A549 (cell line): ENCODE measurements around the gene ZNF423.

Experiments used
- ELK1 ChIP-seq: fragments of 150-350 bp; IDR thresholded peaks from 2 replicates; pipeline ENCODE4 v1.6.1; 2014; ENCODE audit warnings: low read depth, mild to moderate bottlenecking, low read length
- JUN ChIP-seq, 2 experiments: fragments of >200 bp; sonication (Bioruptor Twin); formaldehyde crosslinking; IDR thresholded peaks; 2 replicates in 1 of 2; 3 replicates in 1 of 2; pipeline ENCODE4 v1.6.1; 2016 to 2017
- KDM1A ChIP-seq: fragments of 200-600 bp; sonication (generic); IDR thresholded peaks from 2 replicates; pipeline ENCODE4 v1.6.1; 2016; ENCODE audit warnings: low read depth, mild to moderate bottlenecking
- MAX ChIP-seq: IDR thresholded peaks from 2 replicates; pipeline ENCODE4 v1.6.1; 2012
- MAZ ChIP-seq: fragments of 150-350 bp; IDR thresholded peaks from 2 replicates; pipeline ENCODE4 v1.6.1; 2014; ENCODE audit warnings: antibody characterized with exemption, low read depth, low read length, borderline replicate concordance
- NR3C1 ChIP-seq: fragments of >200 bp; sonication (Bioruptor Twin); formaldehyde crosslinking; IDR thresholded peaks from 3 replicates; pipeline ENCODE4 v1.6.1; 2017
- POLR2A ChIP-seq: IDR thresholded peaks from 2 replicates; pipeline ENCODE4 v1.6.1; 2012; ENCODE audit warnings: mild to moderate bottlenecking, low read length
- POLR2AphosphoS2 ChIP-seq: conservative IDR thresholded peaks from 2 replicates; pipeline ENCODE4 v1.6.1; 2012; ENCODE audit warnings: low read length, improper control_type of control experiment, inconsistent platforms
- RAD21 ChIP-seq, 2 experiments: fragments of >200 bp in 1 of 2; sonication (Bioruptor Twin) in 1 of 2; formaldehyde crosslinking in 1 of 2; IDR thresholded peaks in 1 of 2; conservative IDR thresholded peaks in 1 of 2; 2 replicates in 1 of 2; 3 replicates in 1 of 2; pipeline ENCODE4 v1.6.1; 2012 to 2018; ENCODE audit warnings: inconsistent platforms in 1 of 2
- REST ChIP-seq: fragments of 200-600 bp; sonication (generic); IDR thresholded peaks from 2 replicates; pipeline ENCODE4 v1.6.1; 2016; ENCODE audit warnings: antibody characterized with exemption, mild to moderate bottlenecking, moderate library complexity
- SMC3 ChIP-seq: fragments of >200 bp; sonication (Bioruptor Twin); formaldehyde crosslinking; IDR thresholded peaks from 3 replicates; pipeline ENCODE4 v1.6.1; 2018; ENCODE audit warnings: inconsistent platforms
- ZSCAN20 ChIP-seq: fragments of 250-450 bp; sonication (Bioruptor Pico); IDR thresholded peaks from 2 replicates; pipeline ENCODE4 v1.8.0; 2022; ENCODE audit warnings: mild to moderate bottlenecking, moderate library complexity
- TF ChIP-seq, protein P1 (sequence below): fragments of >200 bp; sonication (Bioruptor Twin); formaldehyde crosslinking; IDR thresholded peaks from 3 replicates; pipeline ENCODE4 v1.5.1; 2016

DNA sequence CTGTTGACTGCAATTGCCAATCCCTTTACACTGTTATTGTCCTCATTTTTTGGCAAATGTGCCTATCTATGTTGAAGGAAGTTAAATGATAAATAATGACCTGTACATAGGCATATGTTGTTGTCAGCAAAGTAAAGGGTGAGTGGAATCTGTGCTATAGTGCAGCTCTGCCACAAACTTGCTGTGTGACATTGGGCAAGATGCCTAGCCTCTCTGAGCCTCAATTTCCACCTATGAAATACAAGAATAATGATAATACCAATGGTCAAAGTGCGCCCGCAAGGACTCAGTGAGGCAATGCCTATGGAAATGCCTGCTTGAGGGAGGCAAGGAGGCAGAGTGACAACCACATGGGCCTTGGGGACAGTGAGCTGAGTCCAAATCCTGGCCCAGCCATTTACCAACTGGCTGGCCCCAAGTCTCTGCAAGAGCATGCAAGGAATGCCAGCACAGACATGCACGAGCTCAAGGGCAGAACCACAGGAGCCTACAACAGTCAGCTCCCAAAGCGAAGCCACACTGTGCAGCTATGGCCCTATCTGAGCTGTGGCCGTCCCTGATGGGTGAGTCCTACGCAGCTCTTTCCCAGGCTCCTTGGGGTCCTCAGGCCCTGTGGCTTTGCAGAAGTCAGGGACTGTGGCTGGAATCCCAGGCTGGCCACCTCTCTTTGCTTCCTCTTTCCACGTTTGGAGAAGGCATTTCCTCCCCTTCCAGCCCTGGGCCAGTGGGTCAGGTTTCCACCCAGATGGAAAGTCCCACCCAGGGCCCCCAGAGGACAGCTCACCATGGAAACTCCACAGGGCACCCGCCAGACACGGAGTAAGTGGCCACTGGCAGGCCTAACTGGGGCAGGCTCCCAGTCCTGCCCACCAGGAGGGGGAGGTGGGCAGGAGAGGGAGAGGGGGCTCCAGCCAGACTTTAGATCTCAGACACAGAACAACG, 82.1 kb downstream of the ZNF423 start:
- TF ChIP-seq, protein P1, sequence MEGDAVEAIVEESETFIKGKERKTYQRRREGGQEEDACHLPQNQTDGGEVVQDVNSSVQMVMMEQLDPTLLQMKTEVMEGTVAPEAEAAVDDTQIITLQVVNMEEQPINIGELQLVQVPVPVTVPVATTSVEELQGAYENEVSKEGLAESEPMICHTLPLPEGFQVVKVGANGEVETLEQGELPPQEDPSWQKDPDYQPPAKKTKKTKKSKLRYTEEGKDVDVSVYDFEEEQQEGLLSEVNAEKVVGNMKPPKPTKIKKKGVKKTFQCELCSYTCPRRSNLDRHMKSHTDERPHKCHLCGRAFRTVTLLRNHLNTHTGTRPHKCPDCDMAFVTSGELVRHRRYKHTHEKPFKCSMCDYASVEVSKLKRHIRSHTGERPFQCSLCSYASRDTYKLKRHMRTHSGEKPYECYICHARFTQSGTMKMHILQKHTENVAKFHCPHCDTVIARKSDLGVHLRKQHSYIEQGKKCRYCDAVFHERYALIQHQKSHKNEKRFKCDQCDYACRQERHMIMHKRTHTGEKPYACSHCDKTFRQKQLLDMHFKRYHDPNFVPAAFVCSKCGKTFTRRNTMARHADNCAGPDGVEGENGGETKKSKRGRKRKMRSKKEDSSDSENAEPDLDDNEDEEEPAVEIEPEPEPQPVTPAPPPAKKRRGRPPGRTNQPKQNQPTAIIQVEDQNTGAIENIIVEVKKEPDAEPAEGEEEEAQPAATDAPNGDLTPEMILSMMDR, result no peak
- TF ChIP-seq ZSCAN20 (no peak), JUN (IDR thresholded peaks at IDR 0.05) (no peak), MAX (no peak), RAD21 (conservative IDR thresholded peaks at IDR 0.05 in 1 of 2, IDR thresholded peaks at IDR 0.05 in 1 of 2) (no peak), MAZ (no peak), POLR2A (no peak), REST (no peak), ELK1 (no peak), POLR2AphosphoS2 (no peak), KDM1A (no peak), SMC3 (no peak), NR3C1 (no peak)
